Nephron (organoid): ENCODE results near the gene SELPLG.
A peak's percentile ranks its signal among the peaks of the same experiment; 100 is the strongest.
"Not testable (repeated sequence)": the region's sequence is repeated elsewhere in the genome, so short reads cannot be mapped to it uniquely, and the experiment has no call there.

Experiments used
- H3K27ac Mint-ChIP-seq, 3 experiments: 2 replicates each; pipeline ENCODE4 v1.8.0; 2020; ENCODE audit warnings: mixed read lengths in 3 of 3, mild to moderate bottlenecking in 2 of 3, moderate library complexity in 1 of 3
- H3K27me3 Mint-ChIP-seq: 2 replicates; pipeline ENCODE4 v1.8.0; 2021; ENCODE audit warnings: low read depth, mild to moderate bottlenecking, moderate library complexity, mixed read lengths
- H3K36me3 Mint-ChIP-seq: 2 replicates; pipeline ENCODE4 v1.8.0; 2020; ENCODE audit warnings: low read depth, mixed read lengths
- H3K4me1 Mint-ChIP-seq: 2 replicates; pipeline ENCODE4 v1.8.0; 2020; ENCODE audit warnings: mixed read lengths
- H3K4me3 Mint-ChIP-seq, 3 experiments: 2 replicates each; pipeline ENCODE4 v1.8.0; 2020; ENCODE audit warnings: mild to moderate bottlenecking in 3 of 3, mixed read lengths in 3 of 3, moderate library complexity in 2 of 3
- H3K9me3 Mint-ChIP-seq: 2 replicates; pipeline ENCODE4 v1.8.0; 2020; ENCODE audit warnings: mixed read lengths
- CTCF ChIP-seq, 3 experiments: fragments of 200-600 bp; sonication (generic); IDR thresholded peaks; one replicate each; pipeline ENCODE4 v1.5.0; 2021; ENCODE audit warnings: antibody characterized with exemption in 3 of 3; ENCODE audit not compliant: unreplicated experiment in 3 of 3

The SELPLG gene

GRCh38 chr12:108575199-108575912 is 58.3 kb downstream of the SELPLG start:
- Mint-ChIP-seq H3K9me3 (no peaks in the 10 kb centered on the region), H3K27ac (peak overlapping the region in 2 of 3 experiments; percentile 45 to 65), H3K36me3 (peaks cover 3% of the 10 kb centered on the region), H3K4me1 (peaks cover 57% of the 10 kb centered on the region), H3K4me3 (no peak overlapping the region), H3K27me3 (peaks cover 4% of the 10 kb centered on the region)
- no peak for TF ChIP-seq CTCF (IDR thresholded peaks at IDR 0.05; ENCODE audit: unreplicated experiment in 3 of 3)

GRCh38 chr12:108574276-108574675 is 59.4 kb downstream of the SELPLG start:
- H3K27me3 Mint-ChIP-seq, H3K9me3 Mint-ChIP-seq, H3K4me3 Mint-ChIP-seq, H3K27ac Mint-ChIP-seq, H3K36me3 Mint-ChIP-seq: not testable (repeated sequence)
- H3K4me1 Mint-ChIP-seq = peaks cover 52% of the 10 kb centered on the region

GRCh38 chr12:108573317-108573716 is 60.4 kb downstream of the SELPLG start:
- Mint-ChIP-seq H3K27ac (no peak overlapping the region), H3K4me3 (no peak overlapping the region), H3K36me3 (peaks cover 14% of the 10 kb centered on the region), H3K27me3 (peaks cover 4% of the 10 kb centered on the region), H3K9me3 (no peaks in the 10 kb centered on the region), H3K4me1 (peaks cover 52% of the 10 kb centered on the region)
- no peak for TF ChIP-seq CTCF (IDR thresholded peaks at IDR 0.05; ENCODE audit: unreplicated experiment in 3 of 3)

GRCh38 chr12:108572166-108572790 is 61.4 kb downstream of the SELPLG start:
- Mint-ChIP-seq H3K36me3 (peaks cover 21% of the 10 kb centered on the region), H3K27me3 (peaks cover 4% of the 10 kb centered on the region), H3K4me1 (peaks cover 59% of the 10 kb centered on the region), H3K27ac (peak overlapping the region in 2 of 3 experiments; percentile 16 to 40), H3K9me3 (no peaks in the 10 kb centered on the region), H3K4me3 (no peak overlapping the region)
- no peak for TF ChIP-seq CTCF (IDR thresholded peaks at IDR 0.05; ENCODE audit: unreplicated experiment in 3 of 3)
